Fibroblast of gingiva (primary cell): Measurements from ENCODE around the gene EHBP1L1.

Source experiments
- DNase-seq: peaks from one replicate; pipeline ENCODE4 v3.0.0-alpha.2; 2011; ENCODE audit warnings: low read depth

Gene EHBP1L1

DNA sequence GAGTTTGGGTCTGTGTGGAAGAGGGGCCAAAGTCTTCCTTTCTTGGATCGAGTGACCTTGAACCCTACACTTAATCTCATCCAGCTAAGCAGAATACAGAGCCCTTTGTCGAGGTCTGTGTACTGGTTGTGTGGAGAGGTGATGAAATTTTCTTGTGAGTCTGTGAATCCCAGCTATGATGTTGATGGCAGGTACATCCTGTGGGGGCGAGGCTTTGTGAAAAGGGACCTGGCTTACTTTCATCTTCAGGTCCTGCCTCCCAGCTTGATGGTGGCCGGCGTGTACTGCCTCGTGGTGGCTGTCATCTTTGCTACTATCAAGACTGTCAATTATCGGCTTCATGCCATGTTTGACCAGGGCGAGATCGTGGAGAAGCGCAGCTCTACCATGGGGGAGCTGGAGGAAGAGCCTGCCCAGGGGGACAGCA is 40.7 kb downstream of the EHBP1L1 start:
- DNase-seq, result no peak

DNA sequence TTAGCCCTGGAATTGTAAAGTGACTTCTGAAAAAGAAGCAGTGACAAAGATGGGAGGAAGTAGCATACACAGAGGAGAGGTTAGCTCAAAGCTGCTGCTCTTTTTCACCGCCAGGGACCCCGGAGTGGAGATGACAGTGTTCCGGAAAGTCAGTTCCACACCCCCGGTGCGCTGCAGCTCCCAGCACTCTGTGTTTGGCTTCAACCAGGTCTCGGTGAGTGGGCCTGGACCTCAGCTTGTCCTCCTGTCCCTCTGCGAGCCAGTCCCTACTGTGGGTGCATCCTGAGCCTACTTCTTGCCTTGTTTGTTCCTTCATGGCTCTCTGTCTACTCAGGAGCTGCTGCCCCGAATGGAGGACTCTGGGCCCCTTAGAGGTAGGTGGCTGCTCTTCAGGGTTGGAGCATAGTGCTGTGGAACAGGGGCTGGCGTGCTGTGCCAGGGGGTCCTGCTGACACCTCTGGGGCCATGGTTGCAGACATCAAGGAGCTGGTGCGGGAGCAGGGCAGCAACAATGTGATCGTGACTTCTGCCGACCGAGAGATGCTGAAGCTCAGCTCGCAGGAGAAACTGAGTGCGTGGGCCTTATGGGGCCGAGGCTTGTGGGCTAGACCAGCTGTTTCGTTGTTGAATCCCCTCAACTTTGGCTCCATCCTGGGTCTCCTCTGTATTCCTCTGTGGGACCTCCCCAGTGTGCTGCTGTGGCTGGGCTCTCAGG is 41.4 kb downstream of the EHBP1L1 start:
- DNase-seq, result no peak

- no peak for DNase-seq
Observed at GRCh38 chr11:65617990-65618751, 42.3 kb downstream of the EHBP1L1 start.

DNA sequence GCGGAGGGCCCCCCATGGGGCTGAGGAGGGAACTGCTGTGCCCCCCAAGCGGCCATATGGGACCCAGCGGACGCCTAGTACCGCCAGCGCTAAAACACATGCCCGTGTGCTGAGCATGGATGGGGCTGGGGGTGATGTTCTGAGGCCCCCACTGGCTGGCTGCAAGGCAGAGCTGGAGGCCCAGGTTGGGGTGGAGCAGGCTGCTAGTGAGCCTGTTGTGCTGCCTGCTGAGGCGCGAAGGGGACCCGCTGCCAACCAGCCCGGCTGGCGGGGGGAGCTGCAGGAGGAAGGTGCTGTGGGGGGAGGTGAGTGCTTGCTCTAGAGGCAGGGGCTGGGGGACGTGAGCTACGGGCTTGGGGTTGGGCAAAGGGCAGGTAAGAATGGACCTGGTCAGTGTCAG is 42.9 kb downstream of the EHBP1L1 start:
- no peak for DNase-seq

GRCh38 chr11:65619281-65619928 is 43.6 kb downstream of the EHBP1L1 start:
- no peak for DNase-seq

GRCh38 chr11:65620666-65621065 is 44.8 kb downstream of the EHBP1L1 start:
- DNase-seq, result no peak

DNA sequence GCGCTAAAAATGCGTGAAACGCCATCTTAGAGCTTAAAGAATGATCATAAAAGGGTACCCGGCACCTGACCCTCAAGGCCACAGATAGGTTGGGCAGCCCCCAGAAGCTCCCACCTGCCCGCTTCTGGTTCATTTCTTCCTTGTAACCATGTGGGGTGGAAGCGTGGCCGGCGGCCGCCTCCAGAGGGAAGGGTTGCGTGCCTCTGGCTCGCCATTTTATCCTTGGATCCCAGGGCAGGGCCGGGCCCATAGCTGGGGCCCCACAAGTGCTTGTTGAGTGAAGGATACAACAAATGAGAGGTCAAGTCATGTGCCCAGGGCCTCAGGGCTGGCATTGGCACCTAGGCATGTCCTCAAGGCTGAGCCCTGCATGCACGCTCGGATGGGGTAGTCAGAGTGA is 45.6 kb downstream of the EHBP1L1 start:
- DNase-seq, result no peak

DNA sequence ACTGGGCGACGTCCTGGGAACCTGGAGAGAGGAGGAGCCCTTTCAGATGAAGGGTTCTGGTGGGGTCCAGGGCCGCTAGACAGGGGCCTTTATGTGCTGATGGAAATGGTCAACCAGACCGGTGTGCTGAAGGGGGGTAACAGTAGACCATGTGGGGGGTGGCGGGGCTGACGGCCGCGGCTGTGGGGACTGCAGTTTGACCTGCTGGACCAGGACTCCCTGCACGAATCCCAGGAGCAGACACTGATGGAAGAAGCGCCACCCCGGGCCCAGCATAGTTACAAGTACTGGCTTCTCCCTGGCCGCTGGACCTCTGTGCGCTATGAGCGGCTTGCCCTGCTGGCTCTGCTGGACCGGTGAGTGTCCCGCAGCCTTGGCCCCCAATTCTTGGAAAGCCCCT is 46.2 kb downstream of the EHBP1L1 start:
- no peak for DNase-seq

GRCh38 chr11:65623177-65623576 is 47.3 kb downstream of the EHBP1L1 start:
- no peak for DNase-seq

DNA sequence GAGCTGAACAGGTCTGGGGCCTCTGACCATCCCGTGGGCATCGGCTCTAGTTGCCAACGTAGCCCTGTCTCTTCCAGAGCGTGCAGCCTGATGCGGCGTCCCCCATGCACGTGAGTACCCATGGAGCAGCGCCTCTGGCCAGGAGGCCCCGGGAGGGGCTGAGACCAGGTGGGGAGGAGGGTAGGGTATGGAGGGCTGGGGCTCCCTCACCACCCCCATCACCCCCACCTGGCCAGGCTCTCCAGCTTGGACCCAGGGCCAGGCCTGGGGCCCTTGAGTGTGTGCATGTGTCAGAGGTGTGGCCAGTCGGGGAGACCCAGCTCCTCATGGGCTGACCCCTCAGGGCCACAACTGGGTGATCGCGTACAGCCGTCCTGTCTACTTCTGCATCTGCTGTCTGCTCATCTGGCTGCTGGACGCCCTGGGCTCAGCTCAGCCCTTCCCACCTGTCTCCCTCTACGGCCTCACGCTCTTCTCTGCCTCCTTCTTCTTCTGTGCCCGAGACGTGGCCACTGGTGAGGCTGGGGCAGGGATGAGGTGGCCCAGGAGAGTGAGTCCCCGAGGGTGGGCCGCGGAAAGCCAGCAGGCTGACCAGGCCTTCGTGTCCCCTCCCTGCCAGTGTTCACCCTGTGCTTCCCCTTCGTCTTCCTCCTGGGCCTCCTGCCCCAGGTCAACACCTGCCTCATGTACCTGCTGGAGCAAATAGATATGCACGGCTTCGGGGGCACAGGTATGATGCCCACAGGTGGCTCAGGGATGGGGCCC is 48.2 kb downstream of the EHBP1L1 start:
- no peak for DNase-seq

GRCh38 chr11:65624931-65625627 is 49.2 kb downstream of the EHBP1L1 start:
- no peak for DNase-seq

DNA sequence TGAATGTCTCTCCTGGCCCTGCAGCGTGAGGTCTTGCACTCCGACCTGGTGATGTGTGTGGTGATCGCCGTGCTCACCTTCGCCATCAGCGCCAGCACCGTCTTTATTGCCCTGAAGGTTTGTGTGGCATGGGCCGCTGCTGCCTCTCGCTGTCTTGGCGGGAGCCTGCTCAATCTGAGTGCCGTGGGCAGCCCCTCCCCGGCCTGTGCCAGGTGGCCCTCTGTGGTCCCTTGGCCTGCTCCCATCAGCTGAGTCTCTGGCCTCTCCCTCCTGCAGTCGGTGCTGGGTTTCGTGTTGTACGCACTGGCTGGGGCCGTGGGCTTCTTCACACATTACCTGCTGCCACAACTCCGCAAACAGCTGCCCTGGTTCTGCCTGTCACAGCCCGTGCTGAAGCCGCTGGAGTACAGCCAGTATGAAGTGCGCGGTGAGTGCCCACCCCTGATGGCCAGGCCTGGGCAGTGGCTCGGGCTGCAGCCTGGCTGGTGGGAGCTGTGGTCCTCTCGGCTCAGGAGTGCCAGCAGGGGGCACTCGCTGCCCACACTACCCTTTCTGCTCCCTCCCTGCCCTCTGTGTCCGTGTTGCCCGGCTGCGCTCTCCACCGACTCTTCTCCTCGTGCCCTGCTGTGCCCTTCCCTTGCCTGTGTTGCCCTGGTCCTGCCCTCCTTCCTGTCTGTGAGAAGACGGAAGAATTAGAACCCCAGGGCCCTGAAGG is 49.9 kb downstream of the EHBP1L1 start:
- no peak for DNase-seq

- DNase-seq, result no peak
Observed at GRCh38 chr11:65627202-65627601, 51.3 kb downstream of the EHBP1L1 start.

- no peak for DNase-seq
Observed at GRCh38 chr11:65629579-65629978, 53.7 kb downstream of the EHBP1L1 start.

DNA sequence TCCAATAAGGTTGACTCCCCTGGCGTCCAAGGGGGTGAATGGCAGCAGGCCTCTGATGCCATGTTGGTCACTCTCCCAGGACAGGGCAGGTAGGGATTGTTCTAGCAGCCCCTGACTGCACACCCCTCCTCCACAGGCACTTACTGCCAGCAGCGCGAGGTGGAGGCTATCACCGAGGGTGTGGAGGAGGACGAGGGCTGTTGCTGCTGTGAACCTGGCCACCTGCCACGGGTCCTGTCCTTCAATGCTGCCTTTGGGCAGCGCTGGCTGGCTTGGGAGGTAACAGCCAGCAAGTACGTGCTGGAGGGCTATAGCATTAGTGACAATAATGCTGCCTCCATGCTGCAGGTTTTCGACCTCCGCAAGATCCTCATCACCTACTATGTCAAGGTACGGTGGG is 54.4 kb downstream of the EHBP1L1 start:
- no peak for DNase-seq

DNA sequence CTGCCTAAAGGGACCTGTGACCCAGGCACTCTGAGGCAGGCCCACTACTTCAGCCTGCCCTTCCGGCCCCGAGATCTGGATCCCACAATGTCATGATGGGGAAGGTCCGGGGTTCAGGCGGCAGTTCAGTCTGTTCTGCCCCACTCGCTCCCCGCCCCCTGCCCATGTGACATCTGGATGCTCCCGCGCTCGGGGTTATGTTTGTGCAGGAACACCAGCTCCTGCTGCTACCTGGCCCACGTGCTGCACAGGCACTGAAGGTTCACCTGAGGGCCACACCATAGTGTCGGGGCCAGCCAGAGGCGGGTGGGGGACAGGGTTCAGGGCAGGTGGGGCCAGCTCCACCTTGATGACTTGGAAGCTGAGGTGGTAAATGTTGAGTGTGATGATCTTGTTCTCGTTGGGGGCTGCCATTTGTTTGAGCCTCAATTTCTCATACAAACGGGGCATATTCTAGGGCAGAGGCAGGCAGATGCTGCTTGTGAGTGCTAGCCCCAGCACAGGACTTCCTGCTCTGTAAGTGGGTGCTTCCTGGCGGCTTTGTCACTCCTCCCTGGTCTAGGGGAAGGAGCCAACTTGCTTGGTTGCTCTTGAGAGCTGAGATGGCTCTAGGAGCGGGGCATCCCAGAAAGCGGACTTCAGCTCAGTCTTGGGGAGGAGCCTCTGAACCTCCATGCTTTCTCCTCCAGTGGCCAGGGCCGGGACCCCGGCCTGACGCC is 57.7 kb downstream of the EHBP1L1 start:
- no peak for DNase-seq

DNA sequence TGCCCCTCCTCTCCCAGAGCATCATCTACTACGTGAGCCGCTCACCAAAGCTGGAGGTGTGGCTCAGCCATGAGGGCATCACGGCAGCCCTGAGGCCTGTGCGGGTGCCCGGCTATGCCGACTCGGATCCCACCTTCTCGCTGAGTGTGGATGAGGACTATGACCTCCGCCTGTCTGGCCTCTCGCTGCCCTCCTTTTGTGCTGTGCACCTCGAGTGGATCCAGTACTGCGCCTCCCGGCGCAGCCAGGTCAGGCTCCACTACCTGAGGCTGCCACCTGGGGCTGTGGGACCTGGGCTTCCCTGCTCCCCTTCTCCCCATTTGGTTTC is 58.2 kb downstream of the EHBP1L1 start:
- no peak for DNase-seq

- no peak for DNase-seq
Observed at GRCh38 chr11:65634440-65634839, 58.6 kb downstream of the EHBP1L1 start.

- DNase-seq, result no peak
Observed at GRCh38 chr11:65634905-65635731, 59.3 kb downstream of the EHBP1L1 start.
